T-helper 9 cell (primary cell): ENCODE data around the gene CFAP73.
"Not testable (repeated sequence)": the region's sequence is repeated elsewhere in the genome, so short reads cannot be mapped to it uniquely, and the experiment has no call there.

Experiments used
- DNase-seq: peaks from one replicate; pipeline ENCODE4 v3.0.0-alpha.2; 2020
- total RNA-seq, 2 donors: gene quantifications; one replicate each; lab custom pipeline; 2026; lab: John Stamatoyannopoulos, UW

The CFAP73 gene
- total RNA-seq = 0.14 to 0.48 reads per million in 2 donors

GRCh38 chr12:113149361-113150150, at the start of gene CFAP73:
Gene CFAP73, plus strand, starts transcription at chr12:113149724. Its CDS starts 134 bp downstream, at chr12:113149858.
- DNase-seq = no peak

- DNase-seq = no peak
These were observed 49.8 kb upstream of the CFAP73 start for GRCh38 chr12:113099764-113100163.

GRCh38 chr12:113101751-113102150, 47.8 kb upstream of the CFAP73 start:
- DNase-seq = no peak

- no peak for DNase-seq
These were observed 46.7 kb upstream of the CFAP73 start for GRCh38 chr12:113102811-113103210.

GRCh38 chr12:113103756-113104450, 45.6 kb upstream of the CFAP73 start:
- peak; percentile 52 for DNase-seq

GRCh38 chr12:113104953-113105510, 44.5 kb upstream of the CFAP73 start:
- no peak for DNase-seq

- no peak for DNase-seq
These were observed 43.8 kb upstream of the CFAP73 start for GRCh38 chr12:113105606-113106271.

- no peak for DNase-seq
These were observed 43.2 kb upstream of the CFAP73 start for GRCh38 chr12:113106361-113106760.

GRCh38 chr12:113108308-113108707, 41.2 kb upstream of the CFAP73 start:
- DNase-seq = no peak

GRCh38 chr12:113109360-113109759, 40.2 kb upstream of the CFAP73 start:
- DNase-seq = no peak

- DNase-seq = no peak
These were observed 39.5 kb upstream of the CFAP73 start for GRCh38 chr12:113109872-113110599.

- DNase-seq = no peak
These were observed 38.3 kb upstream of the CFAP73 start for GRCh38 chr12:113111247-113111646.

- no peak for DNase-seq
These were observed 37.3 kb upstream of the CFAP73 start for GRCh38 chr12:113112043-113112899.

- no peak for DNase-seq
These were observed 36.1 kb upstream of the CFAP73 start for GRCh38 chr12:113113397-113113796.

- no peak for DNase-seq
These were observed 34.9 kb upstream of the CFAP73 start for GRCh38 chr12:113114447-113115178.

- no peak for DNase-seq
These were observed 33.9 kb upstream of the CFAP73 start for GRCh38 chr12:113115455-113116126.

GRCh38 chr12:113116875-113117274, 32.6 kb upstream of the CFAP73 start:
- no peak for DNase-seq

- not testable (repeated sequence) for DNase-seq
These were observed 31.8 kb upstream of the CFAP73 start for GRCh38 chr12:113117684-113118083.

- DNase-seq = no peak
These were observed 31.4 kb upstream of the CFAP73 start for GRCh38 chr12:113118142-113118541.
